Liver (tissue), 3 donors: Measurements from ENCODE around the gene COLEC12.

ENCODE experiments used
- ATF3 ChIP-seq: IDR thresholded peaks from 2 replicates; pipeline ENCODE4 v1.6.1; 2016; ENCODE audit warnings: antibody characterized with exemption
- CTCF ChIP-seq: fragments of 150-350 bp; IDR thresholded peaks from 2 replicates; pipeline ENCODE4 v1.5.1; 2017; ENCODE audit warnings: improper control_type of control experiment, low read depth, low read length; ENCODE audit not compliant: missing input control
- EGR1 ChIP-seq, 2 donors: IDR thresholded peaks; 2 replicates each; pipeline ENCODE4 v1.6.1; 2016 to 2018; ENCODE audit warnings: antibody characterized with exemption in 2 of 2, low read depth in 2 of 2
- HNF4A ChIP-seq, 2 donors: conservative IDR thresholded peaks; 2 replicates each; pipeline ENCODE4 v1.6.1; 2016; ENCODE audit warnings: antibody characterized with exemption in 2 of 2, mild to moderate bottlenecking in 2 of 2
- MAX ChIP-seq: IDR thresholded peaks from 2 replicates; pipeline ENCODE4 v1.6.1; 2016; ENCODE audit warnings: antibody characterized with exemption
- RAD21 ChIP-seq, 2 donors: IDR thresholded peaks; 2 replicates each; pipeline ENCODE4 v1.6.1; 2016; ENCODE audit warnings: antibody characterized with exemption in 2 of 2, mild to moderate bottlenecking in 2 of 2
- REST ChIP-seq: IDR thresholded peaks from 2 replicates; pipeline ENCODE4 v1.6.1; 2016; ENCODE audit warnings: antibody characterized with exemption, mild to moderate bottlenecking
- donor health status: healthy.
- donor health status: healthy.

- TF ChIP-seq CTCF (no peak), ATF3 (no peak), EGR1 (IDR thresholded peaks at IDR 0.05; ENCODE audit: low read depth in 2 of 2) (no peak), HNF4A (conservative IDR thresholded peaks at IDR 0.05) (no peak), RAD21 (IDR thresholded peaks at IDR 0.05) (no peak), REST (no peak), MAX (no peak)
Measured at GRCh38 chr18:332007-332406, 168.5 kb downstream of the COLEC12 start.
